CD14-positive monocyte (primary cell): ENCODE data around the gene LTBP1. TPM values are rescaled to one million over a fixed set of nuclear protein-coding genes. Genes with fewer than 3 reads are reported as not detected.
A peak's percentile ranks its signal among the peaks of the same experiment; 100 is the strongest.

Experiments
- DNase-seq, 3 donors: peaks; one replicate each; pipeline ENCODE4 v3.0.0-alpha.2; 2011 to 2022
- H2AFZ ChIP-seq: 2 replicates; pipeline ENCODE4 v1.6.0; 2012; ENCODE audit warnings: mild to moderate bottlenecking, low read depth, low read length, inconsistent platforms; ENCODE audit not compliant: insufficient read depth, poor library complexity, severe bottlenecking
- H3K27ac ChIP-seq, 2 donors: 1 replicate in 1 of 2; 2 replicates in 1 of 2; pipeline ENCODE4 v1.5.1; 2012 to 2013; ENCODE audit warnings: low read length in 2 of 2, control low read depth in 1 of 2, inconsistent platforms in 1 of 2, low read depth in 1 of 2, mild to moderate bottlenecking in 1 of 2
- H3K27me3 ChIP-seq, 2 donors: one replicate each; pipeline versions ENCODE4 v1.6.0 to v1.6.1; 2011 to 2013; ENCODE audit warnings: low read length in 2 of 2; ENCODE audit not compliant: control insufficient read depth in 2 of 2, insufficient read depth in 2 of 2
- H3K36me3 ChIP-seq, 2 donors: replicated peaks in 1 of 2; 1 replicate in 1 of 2; 2 replicates in 1 of 2; pipeline versions ENCODE4 v1.5.1 to v1.6.1; 2012 to 2013; ENCODE audit warnings: low read length in 2 of 2, control low read depth in 1 of 2, inconsistent platforms in 1 of 2, mild to moderate bottlenecking in 1 of 2; ENCODE audit not compliant: insufficient read depth in 2 of 2, control insufficient read depth in 1 of 2
- H3K4me1 ChIP-seq, 2 donors: 1 replicate in 1 of 2; 2 replicates in 1 of 2; pipeline versions ENCODE4 v1.5.1 to v1.6.1; 2012 to 2013; ENCODE audit warnings: low read length in 2 of 2, control low read depth in 1 of 2, inconsistent platforms in 1 of 2, mild to moderate bottlenecking in 1 of 2, moderate library complexity in 1 of 2; ENCODE audit not compliant: insufficient read depth in 2 of 2, control insufficient read depth in 1 of 2
- H3K4me2 ChIP-seq: replicated peaks from 2 replicates; pipeline ENCODE3; 2012; ENCODE audit warnings: low read length, moderate library complexity, mild to moderate bottlenecking; ENCODE audit not compliant: poor library complexity, severe bottlenecking; ENCODE audit errors: extremely low read depth
- H3K4me3 ChIP-seq, 3 experiments: fragments of 200-600 bp in 1 of 3; sonication (generic) in 1 of 3; replicated peaks in 1 of 3; 1 replicate in 2 of 3; 2 replicates in 1 of 3; pipeline ENCODE4 v1.5.1; 2011 to 2013; ENCODE audit warnings: low read length in 3 of 3, mild to moderate bottlenecking in 3 of 3, control low read depth in 2 of 3, low read depth in 2 of 3, inconsistent platforms in 1 of 3, moderate library complexity in 1 of 3
- H3K79me2 ChIP-seq: 2 replicates; pipeline ENCODE4 v1.6.0; 2012; ENCODE audit warnings: mild to moderate bottlenecking, control low read depth, inconsistent platforms, low read length, moderate library complexity; ENCODE audit not compliant: insufficient read depth
- H3K9ac ChIP-seq: 2 replicates; pipeline ENCODE4 v1.6.0; 2017; ENCODE audit warnings: low read length, mild to moderate bottlenecking; ENCODE audit not compliant: insufficient read depth, poor library complexity, severe bottlenecking
- H3K9me3 ChIP-seq, 2 donors: replicated peaks in 1 of 2; 1 replicate in 1 of 2; 2 replicates in 1 of 2; pipeline versions ENCODE4 v1.5.1 to v1.6.1; 2012 to 2013; ENCODE audit warnings: low read length in 2 of 2, control low read depth in 1 of 2; ENCODE audit not compliant: control insufficient read depth in 1 of 2, insufficient read depth in 1 of 2
- H4K20me1 ChIP-seq: 2 replicates; pipeline ENCODE4 v1.6.0; 2012; ENCODE audit warnings: mild to moderate bottlenecking, low read length, control low read depth, moderate library complexity; ENCODE audit not compliant: insufficient read depth
- H3K27ac Mint-ChIP-seq, 7 donors: one replicate each; pipeline ENCODE4 v1.8.0; 2020; ENCODE audit warnings: mild to moderate bottlenecking in 7 of 7, mixed read lengths in 7 of 7, moderate library complexity in 6 of 7, inconsistent platforms in 2 of 7
- H3K27me3 Mint-ChIP-seq, 3 donors: one replicate each; pipeline ENCODE4 v1.8.0; 2021 to 2022; ENCODE audit warnings: low read depth in 3 of 3, mild to moderate bottlenecking in 3 of 3, mixed read lengths in 3 of 3, moderate library complexity in 3 of 3, inconsistent platforms in 1 of 3
- H3K36me3 Mint-ChIP-seq, 2 donors: one replicate each; pipeline ENCODE4 v1.8.0; 2020; ENCODE audit warnings: mixed read lengths in 2 of 2, inconsistent platforms in 1 of 2, mild to moderate bottlenecking in 1 of 2
- H3K4me1 Mint-ChIP-seq: one replicate; pipeline ENCODE4 v1.8.0; 2020; ENCODE audit warnings: mild to moderate bottlenecking, mixed read lengths
- H3K4me3 Mint-ChIP-seq, 2 donors: one replicate each; pipeline ENCODE4 v1.8.0; 2020; ENCODE audit warnings: mild to moderate bottlenecking in 2 of 2, mixed read lengths in 2 of 2, moderate library complexity in 1 of 2
- H3K9me3 Mint-ChIP-seq, 7 donors: one replicate each; pipeline ENCODE4 v1.8.0; 2020 to 2022; ENCODE audit warnings: mixed read lengths in 7 of 7, mild to moderate bottlenecking in 6 of 7, moderate library complexity in 6 of 7, inconsistent platforms in 2 of 7
- CTCF ChIP-seq: fragments of 200-600 bp; IDR thresholded peaks from one replicate; pipeline ENCODE4 v1.8.0; 2022; ENCODE audit warnings: antibody characterized with exemption, mild to moderate bottlenecking
- WGBS: methylation state at CpG from one replicate; pipeline ENCODE4 v1.1.5; 2013; ENCODE audit warnings: missing lambda C conversion rate; ENCODE audit not compliant: insufficient coverage; 5-methylcytosine and 5-hydroxymethylcytosine counted together
- intact Hi-C, 2 donors: fragments of 100-400 bp; cut with micrococcal nuclease; formaldehyde crosslinking; loops; one replicate each; pipeline versions ENCODE4 v1.15.0 to v1.15.1; 2023
- polyA plus RNA-seq, 3 donors: library from polyadenylated mRNA; depleted of rRNA in 1 of 3; unstranded in 2 of 3; stranded (reverse) in 1 of 3; fragments of 300-500 nt in 2 of 3; fragments of >200 nt in 1 of 3; fragmentation: Illumina TruSeq in 2 of 3; gene quantifications; 1 replicate in 2 of 3; 2 replicates in 1 of 3; pipeline ENCODE4 v1.2.3, GENCODE V29; 2012 to 2021

LTBP1 gene
- polyA plus RNA-seq, 3 donors, result 0.18 to 0.24 TPM; not detected in 1

GRCh38 chr2:32945286-32945685 is 1.5 kb upstream of the LTBP1 start:
- H3K4me2 ChIP-seq, result no peak overlapping the region
- H3K27me3 ChIP-seq, result peaks cover 31 to 51% of the 10 kb centered on the region in 2 donors
- no peak overlapping the region for H2AFZ ChIP-seq
- H4K20me1 ChIP-seq, result no peaks in the 10 kb centered on the region
- H3K9ac ChIP-seq, result no peak overlapping the region
- H3K4me1 Mint-ChIP-seq, result peaks cover 8% of the 10 kb centered on the region
- H3K36me3 Mint-ChIP-seq, result peaks cover 5% of the 10 kb centered on the region in 2 donors
- no peak overlapping the region for H3K4me3 ChIP-seq
- intact Hi-C loops, result loop anchor here in 1 of 2 donors (10.0 kb wide), 1 partner anchor 390 kb away; no protein-coding TSS in a partner anchor
- H3K79me2 ChIP-seq, result no peaks in the 10 kb centered on the region
- peaks cover 7 to 12% of the 10 kb centered on the region in 2 donors for H3K9me3 ChIP-seq
- H3K27ac ChIP-seq, result no peak overlapping the region
- H3K4me1 ChIP-seq, result peaks cover 0 to 19% of the 10 kb centered on the region in 2 donors
- H3K36me3 ChIP-seq, result no peaks in the 10 kb centered on the region
- DNase-seq, result no peak
- no peak overlapping the region for H3K27ac Mint-ChIP-seq
- peaks cover 42 to 66% (median 56%) of the 10 kb centered on the region in 3 donors for H3K27me3 Mint-ChIP-seq
- H3K4me3 Mint-ChIP-seq, result peak overlapping the region in 1 of 2 donors; percentile 46
- no peak for TF ChIP-seq CTCF
- H3K9me3 Mint-ChIP-seq, result peaks cover 0 to 21% (median 5%) of the 10 kb centered on the region in 7 donors
- no CpG with 5 or more reads among the region's 2 CpGs for WGBS

GRCh38 chr2:32947076-32947483 is 327 bp downstream of the LTBP1 start:
- WGBS, result 0% methylated on average over 49 of the region's 52 CpGs
- Histone ChIP-seq H3K4me1 (peaks cover 7 to 28% of the 10 kb centered on the region in 2 donors), H3K27ac (no peak overlapping the region), H3K4me2 (peak overlapping the region; percentile 91), H3K79me2 (no peaks in the 10 kb centered on the region), H3K9me3 (peaks cover 7 to 12% of the 10 kb centered on the region in 2 donors), H2AFZ (peak overlapping the region; percentile 78), H3K27me3 (peaks cover 39 to 60% of the 10 kb centered on the region in 2 donors), H3K9ac (no peak overlapping the region), H3K4me3 (peak overlapping the region; percentile 25 to 80 (median 48)), H3K36me3 (no peaks in the 10 kb centered on the region), H4K20me1 (no peaks in the 10 kb centered on the region)
- intact Hi-C loops, result loop anchor here in 1 of 2 donors (10.0 kb wide), 1 partner anchor 392 kb away; no protein-coding TSS in a partner anchor
- H3K9me3 Mint-ChIP-seq, result peaks cover 0 to 21% (median 5%) of the 10 kb centered on the region in 7 donors
- no peak overlapping the region for H3K27ac Mint-ChIP-seq
- peaks cover 24% of the 10 kb centered on the region for H3K4me1 Mint-ChIP-seq
- DNase-seq, result no peak
- H3K27me3 Mint-ChIP-seq, result peaks cover 49 to 75% (median 61%) of the 10 kb centered on the region in 3 donors
- H3K4me3 Mint-ChIP-seq, result peak overlapping the region; percentile 66 to 92
- TF ChIP-seq CTCF, result no peak
- H3K36me3 Mint-ChIP-seq, result peaks cover 5% of the 10 kb centered on the region in 2 donors
